ENCODE results near the gene JCHAIN.
"Not testable (repeated sequence)": the region's sequence is repeated elsewhere in the genome, so short reads cannot be mapped to it uniquely, and the experiment has no call there.

JCHAIN gene
- total RNA-seq = 0 to 0.77 (median 0.02) reads per million in 17 experiments

GRCh38 chr4:70666369-70666768 lies at the start of gene JCHAIN:
TSS of gene JCHAIN (minus strand) at chr4:70666508. CDS start at chr4:70666490, 18 bp downstream.
- no peak for DNase-seq

- peak; percentile 38 to 74 (median 58) for DNase-seq
These were observed 48.8 kb upstream of the JCHAIN start for GRCh38 chr4:70715097-70715496.

GRCh38 chr4:70714079-70714887 lies 48.0 kb upstream of the JCHAIN start:
- DNase-seq = peak in 1 of 4 experiments; percentile 48

GRCh38 chr4:70713453-70714078 lies 47.3 kb upstream of the JCHAIN start:
- peak; percentile 32 to 78 (median 54) for DNase-seq

- no peak for DNase-seq
These were observed 46.5 kb upstream of the JCHAIN start for GRCh38 chr4:70712604-70713452.

- DNase-seq = no peak
These were observed 45.8 kb upstream of the JCHAIN start for GRCh38 chr4:70712150-70712549.

- DNase-seq = no peak
These were observed 45.3 kb upstream of the JCHAIN start for GRCh38 chr4:70711599-70711998.

GRCh38 chr4:70709611-70710205 lies 43.4 kb upstream of the JCHAIN start:
- no peak for DNase-seq

GRCh38 chr4:70706516-70706915 lies 40.2 kb upstream of the JCHAIN start:
- peak in 1 of 4 experiments; percentile 20 for DNase-seq

- DNase-seq = no peak
These were observed 39.7 kb upstream of the JCHAIN start for GRCh38 chr4:70706044-70706461.

GRCh38 chr4:70705183-70706043 lies 39.1 kb upstream of the JCHAIN start:
- DNase-seq = peak; percentile 80 to 93 (median 86)

GRCh38 chr4:70704931-70705182 lies 38.5 kb upstream of the JCHAIN start:
- peak in 1 of 4 experiments; percentile 57 for DNase-seq

GRCh38 chr4:70704215-70704930 lies 38.1 kb upstream of the JCHAIN start:
- peak; percentile 68 to 90 (median 78) for DNase-seq

GRCh38 chr4:70703619-70704214 lies 37.4 kb upstream of the JCHAIN start:
- DNase-seq = peak in 1 of 4 experiments; percentile 17

- not testable (repeated sequence) for DNase-seq
These were observed 36.3 kb upstream of the JCHAIN start for GRCh38 chr4:70702592-70702991.

GRCh38 chr4:70701271-70701670 lies 35.0 kb upstream of the JCHAIN start:
- DNase-seq = no peak

- no peak for DNase-seq
These were observed 34.4 kb upstream of the JCHAIN start for GRCh38 chr4:70700712-70701111.

GRCh38 chr4:70698435-70698834 lies 32.1 kb upstream of the JCHAIN start:
- DNase-seq = not testable (repeated sequence)

GRCh38 chr4:70694633-70695032 lies 28.3 kb upstream of the JCHAIN start:
- not testable (repeated sequence) for DNase-seq

- DNase-seq = peak; percentile 64 to 87 (median 77)
These were observed 25.4 kb upstream of the JCHAIN start for GRCh38 chr4:70691661-70692060.

All from suppressor macrophage (primary cell).